Measurements from ENCODE around the gene FBLN1. TPM values are rescaled to one million over a fixed set of nuclear protein-coding genes. Genes with fewer than 3 reads are reported as not detected.

The FBLN1 gene
- total and polyA plus RNA-seq, 9 of the 15 experiments (the other 6 are each of a cell fraction or from before 2014, with no cell fraction given), result 0.66 TPM; not detected in 8

GRCh38 chr22:45454275-45454674, 48.4 kb upstream of the FBLN1 start:
- no peaks in the 10 kb centered on the region for H3K9me1 ChIP-seq (ENCODE audit: control insufficient read depth, insufficient read depth, low read length)
- H3K4me1 ChIP-seq (replicated peaks in 1 of 2; ENCODE audit: control insufficient read depth in 2 of 2, insufficient read depth in 2 of 2, low read length in 2 of 2), result no peaks in the 10 kb centered on the region
- peaks cover 4 to 40% of the 10 kb centered on the region in 2 experiments; a peak in 3 of 5 replicates for H3K27me3 ChIP-seq (ENCODE audit: control insufficient read depth in 2 of 2, insufficient read depth in 2 of 2, low read length in 2 of 2)
- H3K9ac ChIP-seq (ENCODE audit: insufficient read depth in 1 of 2, low read depth in 2 of 2, low read length in 2 of 2), result no peak overlapping the region
- no peak for ATAC-seq
- H2AFZ ChIP-seq (ENCODE audit: low read depth, low read length), result no peak overlapping the region
- BruUV-seq (replicated peaks), result no TSS peak
- no peak for DNase-seq (ENCODE audit: extremely low read depth in 1 of 4, low spot score in 3 of 4)
- POLR2A ChIA-PET, result no interaction called here
- in situ Hi-C loops (cut with MboI) (loop anchor here (10.0 kb wide), 1 partner anchor 349 kb away; no protein-coding TSS in a partner anchor), intact Hi-C loops (cut with micrococcal nuclease) (no loop called here)
- no peak overlapping the region for H3K4me3 ChIP-seq
- no peak for FAIRE-seq
- 0% methylated on average over 4 of the region's 4 CpGs for WGBS (ENCODE audit: insufficient coverage, low coverage, missing lambda C conversion rate)
- H4K20me1 ChIP-seq (replicated peaks; ENCODE audit: control insufficient read depth, insufficient read depth, low read length), result no peaks in the 10 kb centered on the region
- no peaks in the 10 kb centered on the region for H3K79me2 ChIP-seq (ENCODE audit: control insufficient read depth, insufficient read depth, low read length)
- H3K9me3 ChIP-seq (replicated peaks; ENCODE audit: control insufficient read depth, insufficient read depth, low read depth, low read length), result no peaks in the 10 kb centered on the region
- no peaks in the 10 kb centered on the region for H3K36me3 ChIP-seq (ENCODE audit: control insufficient read depth, insufficient read depth, low read length)
- CTCF ChIA-PET (ENCODE audit: low intra/inter-chr PET ratio), result no interaction called here
- H3K4me2 ChIP-seq (ENCODE audit: insufficient read depth, low read length), result no peak overlapping the region
- H3K27ac ChIP-seq (ENCODE audit: extremely low read depth, low read depth, low read length), result no peak overlapping the region
- TF ChIP-seq IRF9 (tag; IDR thresholded peaks at IDR 0.05) (no peak), ZFP1 (CRISPR knock-in tag; IDR thresholded peaks at IDR 0.05) (no peak), ZNF444 (CRISPR knock-in tag; IDR thresholded peaks at IDR 0.05) (no peak), TAF1 (IDR thresholded peaks at IDR 0.05; ENCODE audit: control insufficient read depth, extremely low read depth, insufficient read depth, low read length, severe bottlenecking) (no peak), RNF219 (CRISPR knock-in tag; IDR thresholded peaks at IDR 0.05) (no peak), BRD9 (IDR thresholded peaks at IDR 0.05; ENCODE audit: low read depth, partially characterized antibody) (no peak), HMGN3 (IDR thresholded peaks at IDR 0.05; ENCODE audit: borderline replicate concordance, extremely low read depth, insufficient read length, low read depth, low read length) (no peak), PTTG1 (tag; IDR thresholded peaks at IDR 0.05; ENCODE audit: low read depth) (no peak), NONO (IDR thresholded peaks at IDR 0.05; ENCODE audit: low read depth in 2 of 2, low read length in 1 of 2) (no peak), MNT (conservative IDR thresholded peaks at IDR 0.05) (no peak), KLF16 (IDR thresholded peaks at IDR 0.05) (no peak), EGR1 (conservative IDR thresholded peaks at IDR 0.05) (no peak), THAP7 (CRISPR knock-in tag; IDR thresholded peaks at IDR 0.05) (no peak), SIN3A (IDR thresholded peaks at IDR 0.05; ENCODE audit: borderline replicate concordance in 2 of 2, control insufficient read depth in 1 of 2, low read depth in 2 of 2, low read length in 2 of 2) (no peak), E2F5 (CRISPR knock-in tag; IDR thresholded peaks at IDR 0.05) (no peak), ZNF224 (CRISPR knock-in tag; IDR thresholded peaks at IDR 0.05) (no peak), XRCC5 (IDR thresholded peaks at IDR 0.05; ENCODE audit: low read depth, low read length) (no peak)

Measured in K562 (cell line).